Parathyroid adenoma (tissue), 2 donors: ENCODE measurements around the gene CTDNEP1.
A peak's percentile ranks its signal among the peaks of the same experiment; 100 is the strongest.

Experiments used
- H2AFZ ChIP-seq: fragments of 300-600 bp; sonication (generic); one replicate; pipeline ENCODE4 v1.7.0; 2017; ENCODE audit warnings: antibody characterized with exemption, mild to moderate bottlenecking
- H3K27ac ChIP-seq: fragments of 300-600 bp; sonication (generic); one replicate; pipeline ENCODE4 v1.7.0; 2017
- H3K27me3 ChIP-seq: fragments of 300-600 bp; sonication (generic); one replicate; pipeline ENCODE4 v1.7.0; 2017; ENCODE audit warnings: low read length; ENCODE audit not compliant: control insufficient read depth, insufficient read depth
- H3K36me3 ChIP-seq: fragments of 300-600 bp; sonication (generic); one replicate; pipeline ENCODE4 v1.7.0; 2017; ENCODE audit warnings: low read length; ENCODE audit not compliant: control insufficient read depth, insufficient read depth
- H3K4me1 ChIP-seq: fragments of 300-600 bp; sonication (generic); one replicate; pipeline ENCODE4 v1.7.0; 2017; ENCODE audit warnings: control low read depth
- H3K4me2 ChIP-seq: fragments of 300-600 bp; sonication (generic); one replicate; pipeline ENCODE4 v1.7.0; 2017; ENCODE audit warnings: low read length
- H3K4me3 ChIP-seq: fragments of 300-600 bp; sonication (generic); one replicate; pipeline ENCODE4 v1.7.0; 2017; ENCODE audit warnings: low read depth, low read length
- H3K79me2 ChIP-seq: fragments of 300-600 bp; sonication (generic); one replicate; pipeline ENCODE4 v1.7.0; 2017; ENCODE audit warnings: control low read depth
- H3K9ac ChIP-seq: fragments of 300-600 bp; sonication (generic); one replicate; pipeline ENCODE4 v1.7.0; 2017; ENCODE audit warnings: mild to moderate bottlenecking
- H3K9me3 ChIP-seq: fragments of 300-600 bp; sonication (generic); one replicate; pipeline ENCODE4 v1.7.0; 2017; ENCODE audit warnings: low read length; ENCODE audit not compliant: control insufficient read depth
- CTCF ChIP-seq: fragments of 300-600 bp; sonication (generic); IDR thresholded peaks from one replicate; pipeline ENCODE4 v1.7.0; 2017; ENCODE audit warnings: antibody characterized with exemption, mild to moderate bottlenecking
- donor health status: primary hyperparathyroidism.

The CTDNEP1 gene

GRCh38 chr17:7293816-7294613 is 42.5 kb upstream of the CTDNEP1 start:
- no peaks in the 10 kb centered on the region for H3K79me2 ChIP-seq
- no peak overlapping the region for H3K4me3 ChIP-seq
- peaks cover 13% of the 10 kb centered on the region for H3K4me1 ChIP-seq
- H3K27me3 ChIP-seq: no peaks in the 10 kb centered on the region
- no peaks in the 10 kb centered on the region for H3K9me3 ChIP-seq
- peak overlapping the region; percentile 63 for H3K4me2 ChIP-seq
- TF ChIP-seq CTCF: no peak
- H2AFZ ChIP-seq: peak overlapping the region; percentile 65
- H3K27ac ChIP-seq: no peak overlapping the region
- no peaks in the 10 kb centered on the region for H3K36me3 ChIP-seq
- H3K9ac ChIP-seq: no peak overlapping the region

- Histone ChIP-seq H3K4me2 (no peak overlapping the region), H2AFZ (no peak overlapping the region), H3K4me1 (peaks cover 13% of the 10 kb centered on the region), H3K79me2 (no peaks in the 10 kb centered on the region), H3K36me3 (no peaks in the 10 kb centered on the region), H3K9me3 (no peaks in the 10 kb centered on the region), H3K27ac (no peak overlapping the region), H3K9ac (no peak overlapping the region), H3K27me3 (no peaks in the 10 kb centered on the region), H3K4me3 (no peak overlapping the region)
- TF ChIP-seq CTCF: no peak
Observed at GRCh38 chr17:7293159-7293558, 41.6 kb upstream of the CTDNEP1 start.

GRCh38 chr17:7292729-7293128 is 41.2 kb upstream of the CTDNEP1 start:
- H3K9ac ChIP-seq: no peak overlapping the region
- H3K27ac ChIP-seq: no peak overlapping the region
- no peak overlapping the region for H3K4me2 ChIP-seq
- no peak for TF ChIP-seq CTCF
- H3K36me3 ChIP-seq: no peaks in the 10 kb centered on the region
- H3K79me2 ChIP-seq: no peaks in the 10 kb centered on the region
- H3K4me1 ChIP-seq: peaks cover 13% of the 10 kb centered on the region
- H3K4me3 ChIP-seq: no peak overlapping the region
- H2AFZ ChIP-seq: no peak overlapping the region
- no peaks in the 10 kb centered on the region for H3K27me3 ChIP-seq
- no peaks in the 10 kb centered on the region for H3K9me3 ChIP-seq

- Histone ChIP-seq H2AFZ (no peak overlapping the region), H3K27ac (no peak overlapping the region), H3K4me2 (no peak overlapping the region), H3K9ac (no peak overlapping the region), H3K27me3 (no peaks in the 10 kb centered on the region), H3K9me3 (no peaks in the 10 kb centered on the region), H3K4me1 (peaks cover 13% of the 10 kb centered on the region), H3K79me2 (no peaks in the 10 kb centered on the region), H3K4me3 (no peak overlapping the region), H3K36me3 (no peaks in the 10 kb centered on the region)
- TF ChIP-seq CTCF: no peak
Observed at GRCh38 chr17:7292194-7292593, 40.7 kb upstream of the CTDNEP1 start.

- H3K36me3 ChIP-seq: no peaks in the 10 kb centered on the region
- no peaks in the 10 kb centered on the region for H3K9me3 ChIP-seq
- no peaks in the 10 kb centered on the region for H3K79me2 ChIP-seq
- no peak overlapping the region for H3K4me3 ChIP-seq
- no peak overlapping the region for H3K4me2 ChIP-seq
- H3K9ac ChIP-seq: no peak overlapping the region
- no peak overlapping the region for H2AFZ ChIP-seq
- no peak for TF ChIP-seq CTCF
- H3K27ac ChIP-seq: no peak overlapping the region
- H3K27me3 ChIP-seq: no peaks in the 10 kb centered on the region
- H3K4me1 ChIP-seq: peaks cover 4% of the 10 kb centered on the region
Observed at GRCh38 chr17:7290685-7291084, 39.2 kb upstream of the CTDNEP1 start.
